Activated naive CD4-positive, alpha-beta T cell treated with anti-CD3 and anti-CD28 coated beads for 36 hours (primary cell): ENCODE measurements around the gene RFPL3. TPM values are rescaled to one million over a fixed set of nuclear protein-coding genes. Genes with fewer than 3 reads are reported as not detected.
A peak's percentile ranks its signal among the peaks of the same experiment; 100 is the strongest.

Experiments
- CTCF ChIA-PET: fragments of 350-600 bp; sonication (Branson Sonifier 250); formaldehyde crosslinking; loops from one replicate; lab custom pipeline; 2021; ENCODE audit warnings: antibody characterized with exemption; lab: Charles Lee
- DNase-seq: peaks from one replicate; pipeline ENCODE4 v3.0.0-alpha.2; 2020
- H3K27ac Mint-ChIP-seq: one replicate; pipeline ENCODE4 v1.8.0; 2021; ENCODE audit warnings: mild to moderate bottlenecking, mixed read lengths
- H3K27me3 Mint-ChIP-seq: one replicate; pipeline ENCODE4 v1.8.0; 2021; ENCODE audit warnings: low read depth, mixed read lengths
- H3K36me3 Mint-ChIP-seq: one replicate; pipeline ENCODE4 v1.8.0; 2021; ENCODE audit warnings: low read depth, mixed read lengths
- H3K4me1 Mint-ChIP-seq: one replicate; pipeline ENCODE4 v1.8.0; 2021; ENCODE audit warnings: low read depth, mixed read lengths
- H3K4me3 Mint-ChIP-seq: one replicate; pipeline ENCODE4 v1.8.0; 2021; ENCODE audit warnings: mild to moderate bottlenecking, moderate library complexity, mixed read lengths
- H3K9me3 Mint-ChIP-seq: one replicate; pipeline ENCODE4 v1.8.0; 2021; ENCODE audit warnings: mixed read lengths
- intact Hi-C: fragments of 100-400 bp; cut with micrococcal nuclease; formaldehyde crosslinking; loops from one replicate; pipeline ENCODE4 v1.15.1; 2023
- total RNA-seq, 2 experiments: library from RNA; stranded (reverse); gene quantifications; one replicate each; pipeline ENCODE4 v1.2.3, GENCODE V29; 2021

RFPL3 gene
- total RNA-seq, 2 experiments from 2014 or later = not detected

- Mint-ChIP-seq H3K4me3 (peak overlapping the region; percentile 91), H3K9me3 (no peaks in the 10 kb centered on the region), H3K27me3 (no peaks in the 10 kb centered on the region), H3K4me1 (peaks cover 48% of the 10 kb centered on the region), H3K27ac (no peak overlapping the region), H3K36me3 (peaks cover 31% of the 10 kb centered on the region)
- DNase-seq = peak; percentile 23
- CTCF ChIA-PET = interaction anchor here (6.8 kb wide), 1 partner anchor 64 kb away, joined by 41 read pairs; the partner anchor contains the start of gene FBXO7
- intact Hi-C loops = loop anchor here (5.0 kb wide), 1 partner anchor 748 kb away; the partner anchor contains the start of gene PISD
Observed at GRCh38 chr22:32410459-32410858, 52.8 kb downstream of the RFPL3 start.

Other genes starting within 250 kb of the RFPL3 start
- gene C22orf42, start 198.6 kb upstream of the RFPL3 start, total RNA-seq = not detected
- gene RFPL2, start 152.8 kb upstream of the RFPL3 start, total RNA-seq = not detected
- not detected for gene SLC5A4, start 102.5 kb upstream of the RFPL3 start, total RNA-seq
- 10 to 100 TPM; 84.2 to 85.5 TPM for gene RTCB, start 54.4 kb downstream of the RFPL3 start, total RNA-seq
- not detected for gene BPIFC, start 106.6 kb downstream of the RFPL3 start, total RNA-seq
- gene FBXO7, start 116.9 kb downstream of the RFPL3 start, total RNA-seq = 10 to 100 TPM; 62.5 to 65.9 TPM